GM12892 (cell line): ENCODE data around the gene MGAT4B.

ENCODE experiments used
- POLR2A ChIP-seq: IDR thresholded peaks from 2 replicates; pipeline ENCODE4 v1.6.1; 2011; ENCODE audit warnings: low read depth, low read length, control low read depth
- POLR2AphosphoS5 ChIP-seq: IDR thresholded peaks from 2 replicates; pipeline ENCODE4 v1.6.1; 2011; ENCODE audit warnings: low read depth, low read length, control low read depth
- TAF1 ChIP-seq: IDR thresholded peaks from 2 replicates; pipeline ENCODE4 v1.6.1; 2011; ENCODE audit warnings: low read depth, mild to moderate bottlenecking, control low read depth, low read length, borderline replicate concordance

GRCh38 chr5:179798144-179798770, 8.4 kb downstream of the MGAT4B start:
- TF ChIP-seq POLR2A (no peak), POLR2AphosphoS5 (no peak), TAF1 (no peak)
